ENCODE measurements around the gene MRPL2. TPM values are rescaled to one million over a fixed set of nuclear protein-coding genes. Genes with fewer than 3 reads are reported as not detected.

The MRPL2 gene
- total RNA-seq, 1 donor from 2014 or later, result 76.6 TPM

GRCh38 chr6:43020052-43020705 is 39.1 kb downstream of the MRPL2 start:
- intact Hi-C loops (cut with micrococcal nuclease), result loop anchor here (5.0 kb wide), 1 partner anchor 118 kb away; no protein-coding TSS in a partner anchor
- Mint-ChIP-seq H3K27ac (peak overlapping the region; percentile 54), H3K4me3 (ENCODE audit: low read depth) (peak overlapping the region; percentile 62), H3K9me3 (no peaks in the 10 kb centered on the region), H3K4me1 (ENCODE audit: low read depth) (peaks cover 23% of the 10 kb centered on the region), H3K36me3 (ENCODE audit: low read depth) (peaks cover 52% of the 10 kb centered on the region), H3K27me3 (ENCODE audit: low read depth) (no peaks in the 10 kb centered on the region)
- DNase-seq (ENCODE audit: low spot score), result no peak

- Mint-ChIP-seq H3K27me3 (ENCODE audit: low read depth) (no peaks in the 10 kb centered on the region), H3K36me3 (ENCODE audit: low read depth) (peaks cover 43% of the 10 kb centered on the region), H3K27ac (peak overlapping the region; percentile 15), H3K4me3 (ENCODE audit: low read depth) (peak overlapping the region; percentile 58), H3K9me3 (no peaks in the 10 kb centered on the region), H3K4me1 (ENCODE audit: low read depth) (peaks cover 25% of the 10 kb centered on the region)
- intact Hi-C loops (cut with micrococcal nuclease), result no loop called here
- DNase-seq (ENCODE audit: low spot score), result no peak
These were observed 40.1 kb downstream of the MRPL2 start for GRCh38 chr6:43019152-43019551.

GRCh38 chr6:43016943-43017334 is 42.3 kb downstream of the MRPL2 start:
- DNase-seq (ENCODE audit: low spot score), result no peak
- Mint-ChIP-seq H3K9me3 (no peaks in the 10 kb centered on the region), H3K36me3 (ENCODE audit: low read depth) (peaks cover 63% of the 10 kb centered on the region), H3K27ac (no peak overlapping the region), H3K27me3 (ENCODE audit: low read depth) (no peaks in the 10 kb centered on the region), H3K4me3 (ENCODE audit: low read depth) (no peak overlapping the region), H3K4me1 (ENCODE audit: low read depth) (peaks cover 41% of the 10 kb centered on the region)
- intact Hi-C loops (cut with micrococcal nuclease), result no loop called here

- intact Hi-C loops (cut with micrococcal nuclease), result no loop called here
- H3K4me3 Mint-ChIP-seq (ENCODE audit: low read depth), result peak overlapping the region; percentile 23
- no peaks in the 10 kb centered on the region for H3K9me3 Mint-ChIP-seq
- H3K27me3 Mint-ChIP-seq (ENCODE audit: low read depth), result no peaks in the 10 kb centered on the region
- H3K4me1 Mint-ChIP-seq (ENCODE audit: low read depth), result peaks cover 44% of the 10 kb centered on the region
- peaks cover 64% of the 10 kb centered on the region for H3K36me3 Mint-ChIP-seq (ENCODE audit: low read depth)
- no peak for DNase-seq (ENCODE audit: low spot score)
- H3K27ac Mint-ChIP-seq, result no peak overlapping the region
These were observed 42.9 kb downstream of the MRPL2 start for GRCh38 chr6:43016176-43016942.

- Mint-ChIP-seq H3K4me1 (ENCODE audit: low read depth) (peaks cover 36% of the 10 kb centered on the region), H3K27ac (peak overlapping the region; percentile 74), H3K9me3 (no peaks in the 10 kb centered on the region), H3K36me3 (ENCODE audit: low read depth) (peaks cover 68% of the 10 kb centered on the region), H3K27me3 (ENCODE audit: low read depth) (no peaks in the 10 kb centered on the region), H3K4me3 (ENCODE audit: low read depth) (peak overlapping the region; percentile 96)
- intact Hi-C loops (cut with micrococcal nuclease), result loop anchor here (1.0 to 2.0 kb wide), 4 partner anchors 45 to 268 kb away; partner anchors contain the start of genes CNPY3, KLC4, MRPL2 and TBCC
- DNase-seq (ENCODE audit: low spot score), result no peak
These were observed 44.8 kb downstream of the MRPL2 start for GRCh38 chr6:43014434-43014909.

- H3K9me3 Mint-ChIP-seq, result no peaks in the 10 kb centered on the region
- intact Hi-C loops (cut with micrococcal nuclease), result loop anchor here (1.0 to 2.0 kb wide), 6 partner anchors 35 to 268 kb away; partner anchors contain the start of genes CNPY3, KLC4, MRPL2 and PEX6
- H3K27me3 Mint-ChIP-seq (ENCODE audit: low read depth), result no peaks in the 10 kb centered on the region
- peaks cover 35% of the 10 kb centered on the region for H3K4me1 Mint-ChIP-seq (ENCODE audit: low read depth)
- DNase-seq (ENCODE audit: low spot score), result peak; percentile 99
- peak within 1 kb of the TSS; percentile 96 for H3K4me3 Mint-ChIP-seq (ENCODE audit: low read depth)
- H3K36me3 Mint-ChIP-seq (ENCODE audit: low read depth), result peaks cover 67% of the 10 kb centered on the region
- peak within 1 kb of the TSS; percentile 74 for H3K27ac Mint-ChIP-seq
These were observed 45.3 kb downstream of the MRPL2 start, which contains the start of the genes KLHDC3 and MEA1 for GRCh38 chr6:43013843-43014433. KLHDC3 (plus strand) TSS chr6:43014249; CDS start chr6:43017193, 2,944 bp downstream. MEA1 (minus strand) TSS chr6:43013946; CDS start chr6:43013813, 133 bp downstream.

GRCh38 chr6:43013097-43013842 is 46.0 kb downstream of the MRPL2 start:
- intact Hi-C loops (cut with micrococcal nuclease), result loop anchor here (1.0 to 2.0 kb wide), 2 partner anchors 34 to 158 kb away; partner anchors contain the start of genes PEX6 and SRF
- Mint-ChIP-seq H3K36me3 (ENCODE audit: low read depth) (peaks cover 67% of the 10 kb centered on the region), H3K4me1 (ENCODE audit: low read depth) (peaks cover 35% of the 10 kb centered on the region)

GRCh38 chr6:43012364-43012763 is 46.9 kb downstream of the MRPL2 start:
- Mint-ChIP-seq H3K27me3 (ENCODE audit: low read depth) (no peaks in the 10 kb centered on the region), H3K27ac (peak overlapping the region; percentile 18), H3K4me3 (ENCODE audit: low read depth) (peak overlapping the region; percentile 96), H3K36me3 (ENCODE audit: low read depth) (peaks cover 67% of the 10 kb centered on the region), H3K4me1 (ENCODE audit: low read depth) (peaks cover 35% of the 10 kb centered on the region), H3K9me3 (no peaks in the 10 kb centered on the region)
- intact Hi-C loops (cut with micrococcal nuclease), result loop anchor here (2.0 kb wide), 1 partner anchor 158 kb away; the partner anchor contains the start of gene SRF
- DNase-seq (ENCODE audit: low spot score), result no peak

More at GRCh38 chr6:43013097-43013842, 46.0 kb downstream of the MRPL2 start:
- Mint-ChIP-seq H3K27me3 (ENCODE audit: low read depth) (no peaks in the 10 kb centered on the region), H3K4me3 (ENCODE audit: low read depth) (peak overlapping the region; percentile 96), H3K27ac (peak overlapping the region; percentile 74), H3K9me3 (no peaks in the 10 kb centered on the region)
- no peak for DNase-seq (ENCODE audit: low spot score)

- Mint-ChIP-seq H3K9me3 (no peaks in the 10 kb centered on the region), H3K4me1 (ENCODE audit: low read depth) (peaks cover 34% of the 10 kb centered on the region), H3K4me3 (ENCODE audit: low read depth) (no peak overlapping the region), H3K27ac (no peak overlapping the region), H3K36me3 (ENCODE audit: low read depth) (peaks cover 72% of the 10 kb centered on the region), H3K27me3 (ENCODE audit: low read depth) (no peaks in the 10 kb centered on the region)
- no peak for DNase-seq (ENCODE audit: low spot score)
- intact Hi-C loops (cut with micrococcal nuclease), result no loop called here
These were observed 48.0 kb downstream of the MRPL2 start for GRCh38 chr6:43011207-43011606.

- Mint-ChIP-seq H3K27me3 (ENCODE audit: low read depth) (no peaks in the 10 kb centered on the region), H3K4me1 (ENCODE audit: low read depth) (peaks cover 22% of the 10 kb centered on the region), H3K4me3 (ENCODE audit: low read depth) (no peak overlapping the region), H3K9me3 (no peaks in the 10 kb centered on the region), H3K36me3 (ENCODE audit: low read depth) (peaks cover 73% of the 10 kb centered on the region), H3K27ac (no peak overlapping the region)
- intact Hi-C loops (cut with micrococcal nuclease), result loop anchor here (1.0 kb wide), 1 partner anchor 134 kb away; no protein-coding TSS in a partner anchor
- no peak for DNase-seq (ENCODE audit: low spot score)
These were observed 50.1 kb downstream of the MRPL2 start for GRCh38 chr6:43009124-43009523.

GRCh38 chr6:43007126-43007525 is 52.1 kb downstream of the MRPL2 start:
- H3K9me3 Mint-ChIP-seq, result no peaks in the 10 kb centered on the region
- peaks cover 57% of the 10 kb centered on the region for H3K36me3 Mint-ChIP-seq (ENCODE audit: low read depth)
- intact Hi-C loops (cut with micrococcal nuclease), result no loop called here
- peaks cover 5% of the 10 kb centered on the region for H3K4me1 Mint-ChIP-seq (ENCODE audit: low read depth)
- no peaks in the 10 kb centered on the region for H3K27me3 Mint-ChIP-seq (ENCODE audit: low read depth)
- H3K27ac Mint-ChIP-seq, result no peak overlapping the region
- H3K4me3 Mint-ChIP-seq (ENCODE audit: low read depth), result no peak overlapping the region
- DNase-seq (ENCODE audit: low spot score), result no peak

GRCh38 chr6:43006251-43006650 is 53.0 kb downstream of the MRPL2 start:
- H3K36me3 Mint-ChIP-seq (ENCODE audit: low read depth), result peaks cover 50% of the 10 kb centered on the region
- no peak for DNase-seq (ENCODE audit: low spot score)

More at GRCh38 chr6:43006251-43006650, 53.0 kb downstream of the MRPL2 start:
- Mint-ChIP-seq H3K4me1 (ENCODE audit: low read depth) (no peaks in the 10 kb centered on the region), H3K4me3 (ENCODE audit: low read depth) (no peak overlapping the region), H3K27me3 (ENCODE audit: low read depth) (no peaks in the 10 kb centered on the region), H3K27ac (no peak overlapping the region), H3K9me3 (no peaks in the 10 kb centered on the region)
- intact Hi-C loops (cut with micrococcal nuclease), result no loop called here
